ENCODE measurements around the gene IGSF21.

GRCh38 chr1:18232052-18232451, 124.5 kb downstream of the IGSF21 start:
- TF ChIP-seq CTCF (IDR thresholded peaks at IDR 0.05; ENCODE audit: low read length) (peak; percentile 39), EZH2 (IDR thresholded peaks at IDR 0.05; ENCODE audit: borderline replicate concordance, low read length) (no peak)

All from OCI-LY1 (cell line).